Activated T-helper 2 cell treated with anti-CD3 and anti-CD28 coated beads, Interferon-gamma antibody, Interleukin-2, Interleukin-4, amounts not matched to agents 10 μg/mL and 5 μg/mL and 100 μg/mL, durations not matched to agents 14 hours and 24 hours and 36 hours (primary cell): Measurements from ENCODE around the gene LTK. TPM values are rescaled to one million over a fixed set of nuclear protein-coding genes. Genes with fewer than 3 reads are reported as not detected.

Experiments used
- DNase-seq: peaks from one replicate; pipeline ENCODE4 v3.0.0; 2021; ENCODE audit warnings: low spot score
- H3K27ac Mint-ChIP-seq: one replicate; pipeline ENCODE4 v1.8.0; 2021; ENCODE audit warnings: mixed read lengths
- H3K27me3 Mint-ChIP-seq: one replicate; pipeline ENCODE4 v1.8.0; 2021; ENCODE audit warnings: low read depth, mixed read lengths
- H3K36me3 Mint-ChIP-seq: one replicate; pipeline ENCODE4 v1.8.0; 2021; ENCODE audit warnings: low read depth, mixed read lengths
- H3K4me1 Mint-ChIP-seq: one replicate; pipeline ENCODE4 v1.8.0; 2021; ENCODE audit warnings: low read depth, mixed read lengths
- H3K4me3 Mint-ChIP-seq: one replicate; pipeline ENCODE4 v1.8.0; 2021; ENCODE audit warnings: low read depth, mild to moderate bottlenecking, moderate library complexity, mixed read lengths
- H3K9me3 Mint-ChIP-seq: one replicate; pipeline ENCODE4 v1.8.0; 2021; ENCODE audit warnings: mixed read lengths
- intact Hi-C: fragments of 100-400 bp; cut with micrococcal nuclease; formaldehyde crosslinking; loops from one replicate; pipeline ENCODE4 v1.15.1; 2023
- total RNA-seq: library from RNA; stranded (reverse); gene quantifications from 2 replicates; pipeline ENCODE4 v1.2.3, GENCODE V29; 2022

The LTK gene
- total RNA-seq, 1 donor from 2014 or later = 0.18 TPM

DNA sequence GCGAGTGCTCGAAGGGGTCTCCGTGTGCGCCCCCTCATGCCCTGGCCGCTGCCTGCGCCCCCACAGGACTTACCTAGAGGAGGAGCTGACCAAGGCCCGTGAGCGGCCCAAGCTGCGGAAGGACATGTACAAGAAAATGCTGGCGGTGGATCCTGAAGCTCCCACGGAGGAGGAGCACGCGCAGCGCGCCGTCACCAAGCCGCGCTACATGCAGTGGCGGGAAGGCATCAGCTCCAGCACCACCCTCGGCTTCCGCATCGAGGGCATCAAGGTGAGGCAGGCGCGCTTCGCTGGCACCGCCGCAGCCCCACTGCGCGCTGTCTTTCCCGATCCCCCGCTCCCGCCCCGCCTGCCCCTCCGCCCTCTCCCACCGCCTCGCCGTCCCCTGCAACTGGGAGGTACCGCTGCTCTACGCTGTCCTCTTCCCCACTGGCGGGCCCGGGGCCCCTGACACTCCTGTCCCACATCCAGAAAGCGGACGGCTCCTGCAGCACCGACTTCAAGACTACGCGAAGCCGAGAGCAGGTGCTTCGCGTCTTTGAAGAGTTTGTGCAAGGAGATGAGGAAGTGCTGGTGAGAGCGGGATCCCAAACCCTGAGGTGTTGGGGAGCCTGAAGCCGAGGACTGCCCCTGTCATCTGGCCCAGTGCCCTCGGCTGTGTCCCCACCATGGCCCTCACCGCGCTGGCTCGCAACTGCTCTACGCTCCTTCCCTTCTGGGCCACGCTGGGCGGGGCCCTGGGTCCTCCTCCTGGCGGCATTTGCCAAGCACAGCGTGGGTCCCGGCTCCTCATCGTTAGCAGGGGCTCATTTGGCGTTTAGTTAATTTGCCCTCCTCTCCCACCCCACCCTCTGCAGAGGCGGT, 11.5 kb downstream of the LTK start:
- no peak for DNase-seq
- no peak overlapping the region for H3K27ac Mint-ChIP-seq
- peaks cover 3% of the 10 kb centered on the region for H3K36me3 Mint-ChIP-seq
- H3K27me3 Mint-ChIP-seq = peaks cover 64% of the 10 kb centered on the region
- peaks cover 7% of the 10 kb centered on the region for H3K4me1 Mint-ChIP-seq
- intact Hi-C loops = no loop called here
- peak overlapping the region; percentile 21 for H3K4me3 Mint-ChIP-seq
- no peaks in the 10 kb centered on the region for H3K9me3 Mint-ChIP-seq

DNA sequence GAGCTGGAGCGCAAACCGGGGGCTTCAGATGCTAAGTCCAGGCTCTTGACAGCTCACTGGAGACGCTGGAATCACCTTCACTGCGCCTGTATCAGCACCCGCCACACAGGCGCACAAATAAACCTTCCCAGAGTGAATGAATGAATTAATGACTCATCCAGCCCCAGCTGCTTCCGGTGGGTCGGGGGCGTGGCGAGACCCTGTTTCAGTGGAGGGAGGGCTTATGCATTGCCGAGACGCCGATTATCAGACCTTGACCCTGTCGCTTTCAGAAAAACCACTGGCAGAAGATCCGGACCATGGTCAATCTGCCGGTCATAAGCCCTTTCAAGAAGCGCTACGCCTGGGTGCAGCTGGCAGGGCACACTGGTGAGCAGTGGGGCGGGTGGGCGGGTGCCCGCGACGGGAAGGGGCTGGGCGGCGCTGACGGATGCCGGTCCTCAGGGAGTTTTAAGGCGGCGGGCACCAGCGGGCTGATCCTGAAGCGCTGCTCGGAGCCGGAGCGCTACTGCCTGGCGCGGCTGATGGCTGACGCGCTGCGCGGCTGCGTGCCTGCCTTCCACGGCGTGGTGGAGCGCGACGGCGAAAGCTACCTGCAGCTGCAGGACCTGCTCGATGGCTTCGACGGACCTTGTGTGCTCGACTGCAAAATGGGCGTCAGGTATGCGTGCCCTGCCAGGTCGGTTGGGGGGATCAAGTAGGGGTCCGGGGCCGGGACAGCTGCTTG, 12.3 kb downstream of the LTK start:
- Mint-ChIP-seq H3K27me3 (peaks cover 71% of the 10 kb centered on the region), H3K27ac (no peak overlapping the region), H3K9me3 (no peaks in the 10 kb centered on the region), H3K4me3 (peak overlapping the region; percentile 60), H3K36me3 (peaks cover 3% of the 10 kb centered on the region), H3K4me1 (peaks cover 7% of the 10 kb centered on the region)
- no peak for DNase-seq
- intact Hi-C loops = no loop called here

DNA sequence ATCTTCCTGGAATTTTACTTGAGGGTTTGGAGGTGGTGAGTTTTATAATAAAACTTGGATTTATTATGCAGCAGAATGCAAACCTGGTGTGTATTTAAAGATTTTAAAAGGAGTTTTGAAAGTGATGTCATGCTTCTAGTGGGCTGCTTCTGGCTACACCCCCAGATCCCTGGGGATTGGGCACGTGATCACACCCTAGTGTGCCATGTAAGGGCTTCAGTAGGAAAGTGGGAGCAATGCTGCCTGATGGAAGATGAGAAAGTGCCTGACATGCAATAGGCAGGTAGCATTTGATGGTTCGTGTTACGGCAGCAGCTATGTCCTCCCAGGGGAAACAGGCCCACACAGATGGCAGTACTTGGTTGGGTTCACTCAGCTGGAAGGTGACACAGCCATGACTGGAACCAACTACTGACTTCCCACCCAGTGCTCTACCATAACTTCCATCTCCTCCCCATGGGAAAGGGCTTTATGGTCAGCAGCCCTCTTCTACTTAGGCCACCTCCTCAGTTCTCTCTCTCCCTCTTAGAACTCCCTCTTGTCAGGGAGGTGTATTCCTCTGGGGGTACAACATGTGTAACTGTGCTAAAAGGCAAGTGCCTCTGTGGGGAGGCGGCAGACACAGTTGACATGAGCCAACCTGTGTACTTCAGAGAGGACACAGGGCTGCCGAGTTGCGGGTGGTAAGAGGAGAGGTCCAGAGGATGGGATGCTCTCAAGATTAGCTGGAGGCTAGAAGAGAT, 14.3 kb downstream of the LTK start:
- Mint-ChIP-seq H3K36me3 (peaks cover 3% of the 10 kb centered on the region), H3K9me3 (no peaks in the 10 kb centered on the region), H3K4me3 (no peak overlapping the region), H3K27ac (no peak overlapping the region), H3K27me3 (peaks cover 63% of the 10 kb centered on the region), H3K4me1 (peaks cover 7% of the 10 kb centered on the region)
- DNase-seq = no peak
- intact Hi-C loops = loop anchor here (5.0 kb wide), 1 partner anchor 163 kb away; the partner anchor contains the start of gene MGA

DNA sequence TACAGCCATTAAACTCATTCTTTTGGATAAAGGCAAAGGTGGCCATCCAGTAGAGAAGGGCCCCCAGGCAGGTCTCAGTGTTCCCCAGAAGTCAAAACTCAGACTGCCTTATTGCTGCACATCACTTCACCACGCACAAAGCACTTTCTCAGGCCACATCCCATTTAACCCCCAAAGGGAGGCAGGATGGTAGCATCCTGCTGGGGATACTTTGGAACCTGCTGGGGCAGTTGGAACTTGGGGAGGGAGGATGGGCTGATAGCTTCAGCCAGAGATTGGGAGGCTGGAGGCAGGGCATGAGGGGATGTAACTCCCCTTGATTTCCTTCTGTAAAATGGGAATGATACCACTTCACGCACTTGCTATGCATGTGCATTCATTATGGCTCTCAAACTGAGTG, 15.0 kb downstream of the LTK start:
- H3K9me3 Mint-ChIP-seq = no peaks in the 10 kb centered on the region
- intact Hi-C loops = loop anchor here (5.0 kb wide), 1 partner anchor 164 kb away; the partner anchor contains the start of gene MGA
- H3K4me3 Mint-ChIP-seq = no peak overlapping the region
- no peak overlapping the region for H3K27ac Mint-ChIP-seq
- no peak for DNase-seq
- H3K27me3 Mint-ChIP-seq = peaks cover 61% of the 10 kb centered on the region
- peaks cover 7% of the 10 kb centered on the region for H3K4me1 Mint-ChIP-seq
- peaks cover 3% of the 10 kb centered on the region for H3K36me3 Mint-ChIP-seq

GRCh38 chr15:41495736-41496599, 17.7 kb downstream of the LTK start:
- H3K4me3 Mint-ChIP-seq = no peak overlapping the region
- H3K27me3 Mint-ChIP-seq = peaks cover 43% of the 10 kb centered on the region
- H3K27ac Mint-ChIP-seq = no peak overlapping the region
- intact Hi-C loops = loop anchor here (2.0 to 5.0 kb wide), 2 partner anchors 17 to 166 kb away; partner anchors contain the start of genes LTK and MGA
- no peaks in the 10 kb centered on the region for H3K9me3 Mint-ChIP-seq
- peaks cover 19% of the 10 kb centered on the region for H3K4me1 Mint-ChIP-seq
- no peaks in the 10 kb centered on the region for H3K36me3 Mint-ChIP-seq
- DNase-seq = no peak

DNA sequence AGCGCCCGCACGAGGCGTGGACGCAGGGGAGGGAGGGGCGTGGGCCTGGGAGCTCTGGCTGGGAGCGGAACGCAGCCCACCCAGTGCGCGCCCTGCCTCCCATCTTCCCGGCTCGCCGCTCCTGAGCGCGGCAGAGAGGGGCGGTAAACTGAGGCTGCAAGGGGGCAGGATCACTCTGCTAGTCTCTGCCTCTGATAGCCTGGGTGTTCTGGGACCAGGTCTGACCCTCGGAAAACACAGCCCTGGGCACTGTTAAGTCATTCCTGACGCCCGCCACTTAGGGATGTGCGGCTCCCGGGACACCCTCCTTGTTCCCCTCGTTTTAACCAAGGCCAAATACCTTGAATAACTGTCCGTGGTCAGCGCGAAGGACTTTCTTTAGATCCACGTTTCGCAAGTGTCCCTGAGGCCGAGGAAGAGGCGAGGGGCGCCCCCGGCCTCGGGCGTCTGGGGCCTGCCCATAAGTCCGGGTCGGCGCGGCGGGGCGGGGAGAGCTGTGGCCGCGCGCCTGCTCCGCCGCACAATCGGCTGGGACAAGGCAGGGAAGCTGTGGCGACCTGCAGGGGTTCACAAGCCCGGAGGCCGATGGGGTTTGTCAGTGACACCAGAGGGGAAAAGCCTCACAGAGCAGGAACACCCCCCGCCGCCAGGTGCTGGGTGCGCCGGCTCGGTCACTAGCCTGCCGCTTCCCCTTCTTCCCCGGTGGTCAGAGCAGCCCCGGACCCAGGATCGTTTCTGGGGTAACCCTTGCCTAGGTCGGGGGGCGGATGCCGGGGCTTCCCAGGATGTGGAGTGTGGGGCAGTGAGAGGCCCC, 18.5 kb downstream of the LTK start:
- intact Hi-C loops = loop anchor here (2.0 to 5.0 kb wide), 5 partner anchors 18 to 777 kb away; partner anchors contain the start of genes GANC, LTK, MGA and TMEM87A
- peaks cover 2% of the 10 kb centered on the region for H3K36me3 Mint-ChIP-seq
- DNase-seq = no peak
- H3K4me1 Mint-ChIP-seq = peaks cover 22% of the 10 kb centered on the region
- H3K4me3 Mint-ChIP-seq = peak overlapping the region; percentile 47
- peaks cover 3% of the 10 kb centered on the region for H3K9me3 Mint-ChIP-seq
- H3K27me3 Mint-ChIP-seq = peaks cover 37% of the 10 kb centered on the region
- no peak overlapping the region for H3K27ac Mint-ChIP-seq

GRCh38 chr15:41494190-41494921, 19.3 kb downstream of the LTK start:
- no peak for DNase-seq
- H3K9me3 Mint-ChIP-seq = peaks cover 4% of the 10 kb centered on the region
- intact Hi-C loops = loop anchor here (2.0 to 5.0 kb wide), 4 partner anchors 18 to 778 kb away; partner anchors contain the start of genes GANC, LTK, TMEM87A and VPS39
- H3K27ac Mint-ChIP-seq = no peak overlapping the region
- H3K4me3 Mint-ChIP-seq = peak overlapping the region; percentile 69
- H3K36me3 Mint-ChIP-seq = peaks cover 3% of the 10 kb centered on the region
- H3K4me1 Mint-ChIP-seq = peaks cover 22% of the 10 kb centered on the region
- peaks cover 31% of the 10 kb centered on the region for H3K27me3 Mint-ChIP-seq

GRCh38 chr15:41493902-41494189, 19.8 kb downstream of the LTK start:
- intact Hi-C loops = loop anchor here (1.0 to 5.0 kb wide), 6 partner anchors 19 to 778 kb away; partner anchors contain the start of genes EHD4, GANC, LTK and TMEM87A
- Mint-ChIP-seq H3K4me1 (peaks cover 27% of the 10 kb centered on the region), H3K4me3 (no peak overlapping the region), H3K36me3 (peaks cover 3% of the 10 kb centered on the region), H3K9me3 (peaks cover 4% of the 10 kb centered on the region), H3K27me3 (peaks cover 26% of the 10 kb centered on the region), H3K27ac (no peak overlapping the region)
- no peak for DNase-seq

DNA sequence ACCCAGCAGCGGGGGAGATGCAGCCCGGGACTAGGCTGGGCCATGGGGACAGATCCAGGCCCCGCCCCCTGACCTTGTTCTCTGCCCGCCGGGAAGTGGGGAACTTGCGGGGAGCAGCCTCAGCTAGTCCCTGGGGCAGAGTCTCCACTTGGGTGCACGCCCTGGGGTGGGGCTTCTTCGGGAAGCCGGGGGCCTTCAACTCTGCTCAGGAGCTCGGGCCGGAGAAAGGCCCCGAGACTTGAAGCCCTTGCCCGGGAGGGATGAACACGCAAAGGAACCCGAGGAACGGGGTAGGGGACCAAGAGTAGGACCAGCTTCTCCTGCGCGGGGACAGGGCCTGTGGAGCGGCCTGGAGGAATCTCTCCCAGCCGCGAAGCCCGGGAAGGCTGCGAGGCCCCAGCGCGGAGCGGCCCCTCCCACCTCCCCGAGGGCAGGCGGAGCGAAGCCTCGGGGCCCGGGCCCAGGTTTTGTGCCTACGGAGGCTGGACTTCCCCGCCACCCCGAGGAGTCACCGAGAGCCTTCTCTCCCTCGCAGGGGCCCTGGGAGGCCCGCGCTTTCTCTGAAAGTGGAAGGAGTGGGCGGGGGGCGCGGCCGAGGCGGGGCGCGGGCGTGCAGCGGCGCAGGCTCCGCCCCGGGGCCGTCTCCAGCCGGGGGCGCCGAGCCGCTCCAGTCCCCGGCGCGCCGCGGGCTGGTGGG, 20.3 kb downstream of the LTK start, which contains the start of gene ITPKA:
Gene ITPKA, plus strand, starts transcription at position 670 of the 697 bp plus-strand sequence. CDS start 54 bp downstream, outside the sequence.
- Mint-ChIP-seq H3K9me3 (peaks cover 4% of the 10 kb centered on the region), H3K4me3 (peak within 1 kb of the TSS; percentile 80), H3K4me1 (peaks cover 32% of the 10 kb centered on the region), H3K36me3 (peaks cover 3% of the 10 kb centered on the region), H3K27me3 (peaks cover 21% of the 10 kb centered on the region), H3K27ac (peak within 1 kb of the TSS; percentile 63)
- DNase-seq = peak; percentile 74
- intact Hi-C loops = loop anchor here (1.0 to 5.0 kb wide), 5 partner anchors 65 to 779 kb away; partner anchors contain the start of genes EHD4, GANC, TMEM87A and VPS39

GRCh38 chr15:41492597-41493204, 20.9 kb downstream of the LTK start:
- peaks cover 38% of the 10 kb centered on the region for H3K4me1 Mint-ChIP-seq

More at GRCh38 chr15:41492597-41493204, 20.9 kb downstream of the LTK start:
- H3K27ac Mint-ChIP-seq = peak overlapping the region; percentile 63
- H3K4me3 Mint-ChIP-seq = peak overlapping the region; percentile 80
- peaks cover 4% of the 10 kb centered on the region for H3K9me3 Mint-ChIP-seq
- no peak for DNase-seq
- H3K36me3 Mint-ChIP-seq = peaks cover 6% of the 10 kb centered on the region
- intact Hi-C loops = loop anchor here (1.0 to 5.0 kb wide), 5 partner anchors 66 to 780 kb away; partner anchors contain the start of genes EHD4, GANC, TMEM87A and VPS39
- H3K27me3 Mint-ChIP-seq = peaks cover 18% of the 10 kb centered on the region
